CD14-positive monocyte (primary cell): Measurements from ENCODE around the gene XYLT1. TPM values are rescaled to one million over a fixed set of nuclear protein-coding genes. Genes with fewer than 3 reads are reported as not detected.

Experiments
- DNase-seq, 3 donors: peaks; one replicate each; pipeline ENCODE4 v3.0.0-alpha.2; 2011 to 2022
- H2AFZ ChIP-seq: 2 replicates; pipeline ENCODE4 v1.6.0; 2012; ENCODE audit warnings: mild to moderate bottlenecking, low read depth, low read length, inconsistent platforms; ENCODE audit not compliant: insufficient read depth, poor library complexity, severe bottlenecking
- H3K27ac ChIP-seq, 2 donors: 1 replicate in 1 of 2; 2 replicates in 1 of 2; pipeline ENCODE4 v1.5.1; 2012 to 2013; ENCODE audit warnings: low read length in 2 of 2, control low read depth in 1 of 2, inconsistent platforms in 1 of 2, low read depth in 1 of 2, mild to moderate bottlenecking in 1 of 2
- H3K27me3 ChIP-seq, 2 donors: one replicate each; pipeline versions ENCODE4 v1.6.0 to v1.6.1; 2011 to 2013; ENCODE audit warnings: low read length in 2 of 2; ENCODE audit not compliant: control insufficient read depth in 2 of 2, insufficient read depth in 2 of 2
- H3K36me3 ChIP-seq, 2 donors: replicated peaks in 1 of 2; 1 replicate in 1 of 2; 2 replicates in 1 of 2; pipeline versions ENCODE4 v1.5.1 to v1.6.1; 2012 to 2013; ENCODE audit warnings: low read length in 2 of 2, control low read depth in 1 of 2, inconsistent platforms in 1 of 2, mild to moderate bottlenecking in 1 of 2; ENCODE audit not compliant: insufficient read depth in 2 of 2, control insufficient read depth in 1 of 2
- H3K4me1 ChIP-seq, 2 donors: 1 replicate in 1 of 2; 2 replicates in 1 of 2; pipeline versions ENCODE4 v1.5.1 to v1.6.1; 2012 to 2013; ENCODE audit warnings: low read length in 2 of 2, control low read depth in 1 of 2, inconsistent platforms in 1 of 2, mild to moderate bottlenecking in 1 of 2, moderate library complexity in 1 of 2; ENCODE audit not compliant: insufficient read depth in 2 of 2, control insufficient read depth in 1 of 2
- H3K4me2 ChIP-seq: replicated peaks from 2 replicates; pipeline ENCODE3; 2012; ENCODE audit warnings: low read length, moderate library complexity, mild to moderate bottlenecking; ENCODE audit not compliant: poor library complexity, severe bottlenecking; ENCODE audit errors: extremely low read depth
- H3K4me3 ChIP-seq, 3 experiments: fragments of 200-600 bp in 1 of 3; sonication (generic) in 1 of 3; replicated peaks in 1 of 3; 1 replicate in 2 of 3; 2 replicates in 1 of 3; pipeline ENCODE4 v1.5.1; 2011 to 2013; ENCODE audit warnings: low read length in 3 of 3, mild to moderate bottlenecking in 3 of 3, control low read depth in 2 of 3, low read depth in 2 of 3, inconsistent platforms in 1 of 3, moderate library complexity in 1 of 3
- H3K79me2 ChIP-seq: 2 replicates; pipeline ENCODE4 v1.6.0; 2012; ENCODE audit warnings: mild to moderate bottlenecking, control low read depth, inconsistent platforms, low read length, moderate library complexity; ENCODE audit not compliant: insufficient read depth
- H3K9ac ChIP-seq: 2 replicates; pipeline ENCODE4 v1.6.0; 2017; ENCODE audit warnings: low read length, mild to moderate bottlenecking; ENCODE audit not compliant: insufficient read depth, poor library complexity, severe bottlenecking
- H3K9me3 ChIP-seq, 2 donors: replicated peaks in 1 of 2; 1 replicate in 1 of 2; 2 replicates in 1 of 2; pipeline versions ENCODE4 v1.5.1 to v1.6.1; 2012 to 2013; ENCODE audit warnings: low read length in 2 of 2, control low read depth in 1 of 2; ENCODE audit not compliant: control insufficient read depth in 1 of 2, insufficient read depth in 1 of 2
- H4K20me1 ChIP-seq: 2 replicates; pipeline ENCODE4 v1.6.0; 2012; ENCODE audit warnings: mild to moderate bottlenecking, low read length, control low read depth, moderate library complexity; ENCODE audit not compliant: insufficient read depth
- H3K27ac Mint-ChIP-seq, 7 donors: one replicate each; pipeline ENCODE4 v1.8.0; 2020; ENCODE audit warnings: mild to moderate bottlenecking in 7 of 7, mixed read lengths in 7 of 7, moderate library complexity in 6 of 7, inconsistent platforms in 2 of 7
- H3K27me3 Mint-ChIP-seq, 3 donors: one replicate each; pipeline ENCODE4 v1.8.0; 2021 to 2022; ENCODE audit warnings: low read depth in 3 of 3, mild to moderate bottlenecking in 3 of 3, mixed read lengths in 3 of 3, moderate library complexity in 3 of 3, inconsistent platforms in 1 of 3
- H3K36me3 Mint-ChIP-seq, 2 donors: one replicate each; pipeline ENCODE4 v1.8.0; 2020; ENCODE audit warnings: mixed read lengths in 2 of 2, inconsistent platforms in 1 of 2, mild to moderate bottlenecking in 1 of 2
- H3K4me1 Mint-ChIP-seq: one replicate; pipeline ENCODE4 v1.8.0; 2020; ENCODE audit warnings: mild to moderate bottlenecking, mixed read lengths
- H3K4me3 Mint-ChIP-seq, 2 donors: one replicate each; pipeline ENCODE4 v1.8.0; 2020; ENCODE audit warnings: mild to moderate bottlenecking in 2 of 2, mixed read lengths in 2 of 2, moderate library complexity in 1 of 2
- H3K9me3 Mint-ChIP-seq, 7 donors: one replicate each; pipeline ENCODE4 v1.8.0; 2020 to 2022; ENCODE audit warnings: mixed read lengths in 7 of 7, mild to moderate bottlenecking in 6 of 7, moderate library complexity in 6 of 7, inconsistent platforms in 2 of 7
- whole genome bisulfite sequencing: methylation state at CpG from one replicate; pipeline ENCODE4 v1.1.5; 2013; ENCODE audit warnings: missing lambda C conversion rate; ENCODE audit not compliant: insufficient coverage; 5-methylcytosine and 5-hydroxymethylcytosine counted together
- intact Hi-C, 2 donors: fragments of 100-400 bp; cut with micrococcal nuclease; formaldehyde crosslinking; loops; one replicate each; pipeline versions ENCODE4 v1.15.0 to v1.15.1; 2023
- polyA plus RNA-seq, 3 donors: library from polyadenylated mRNA; depleted of rRNA in 1 of 3; unstranded in 2 of 3; stranded (reverse) in 1 of 3; fragments of 300-500 nt in 2 of 3; fragments of >200 nt in 1 of 3; fragmentation: Illumina TruSeq in 2 of 3; gene quantifications; 1 replicate in 2 of 3; 2 replicates in 1 of 3; pipeline ENCODE4 v1.2.3, GENCODE V29; 2012 to 2021
- TF ChIP-seq, protein P1 (sequence below): fragments of 200-600 bp; IDR thresholded peaks from one replicate; pipeline ENCODE4 v1.8.0; 2022; ENCODE audit warnings: antibody characterized with exemption, mild to moderate bottlenecking

The XYLT1 gene
- polyA plus RNA-seq, 3 donors = 0.51 to 9.4 (median 1.6) TPM

- H3K27me3 ChIP-seq = no peaks in the 10 kb centered on the region
- Mint-ChIP-seq H3K36me3 (peaks cover 22 to 47% of the 10 kb centered on the region in 2 donors), H3K27ac (peak overlapping the region in 1 of 7 donors; percentile 27), H3K4me1 (peaks cover 67% of the 10 kb centered on the region), H3K9me3 (peaks cover 0 to 4% (median 0%) of the 10 kb centered on the region in 7 donors), H3K27me3 (peaks cover 0 to 5% (median 0%) of the 10 kb centered on the region in 3 donors), H3K4me3 (no peak overlapping the region)
- no peak overlapping the region for H3K9ac ChIP-seq
- no peak overlapping the region for H3K4me2 ChIP-seq
- H4K20me1 ChIP-seq = no peaks in the 10 kb centered on the region
- no peak for DNase-seq
- 86% methylated on average over 6 of the region's 10 CpGs for WGBS
- no peaks in the 10 kb centered on the region for H3K9me3 ChIP-seq
- peaks cover 54 to 65% of the 10 kb centered on the region in 2 donors for H3K4me1 ChIP-seq
- H3K27ac ChIP-seq = no peak overlapping the region
- peaks cover 4 to 21% of the 10 kb centered on the region in 2 donors for H3K36me3 ChIP-seq
- intact Hi-C loops = no loop called here
- TF ChIP-seq, protein P1, sequence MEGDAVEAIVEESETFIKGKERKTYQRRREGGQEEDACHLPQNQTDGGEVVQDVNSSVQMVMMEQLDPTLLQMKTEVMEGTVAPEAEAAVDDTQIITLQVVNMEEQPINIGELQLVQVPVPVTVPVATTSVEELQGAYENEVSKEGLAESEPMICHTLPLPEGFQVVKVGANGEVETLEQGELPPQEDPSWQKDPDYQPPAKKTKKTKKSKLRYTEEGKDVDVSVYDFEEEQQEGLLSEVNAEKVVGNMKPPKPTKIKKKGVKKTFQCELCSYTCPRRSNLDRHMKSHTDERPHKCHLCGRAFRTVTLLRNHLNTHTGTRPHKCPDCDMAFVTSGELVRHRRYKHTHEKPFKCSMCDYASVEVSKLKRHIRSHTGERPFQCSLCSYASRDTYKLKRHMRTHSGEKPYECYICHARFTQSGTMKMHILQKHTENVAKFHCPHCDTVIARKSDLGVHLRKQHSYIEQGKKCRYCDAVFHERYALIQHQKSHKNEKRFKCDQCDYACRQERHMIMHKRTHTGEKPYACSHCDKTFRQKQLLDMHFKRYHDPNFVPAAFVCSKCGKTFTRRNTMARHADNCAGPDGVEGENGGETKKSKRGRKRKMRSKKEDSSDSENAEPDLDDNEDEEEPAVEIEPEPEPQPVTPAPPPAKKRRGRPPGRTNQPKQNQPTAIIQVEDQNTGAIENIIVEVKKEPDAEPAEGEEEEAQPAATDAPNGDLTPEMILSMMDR = no peak
- no peak overlapping the region for H2AFZ ChIP-seq
- H3K4me3 ChIP-seq = no peak overlapping the region
- peaks cover 31% of the 10 kb centered on the region for H3K79me2 ChIP-seq
These were observed 116.6 kb downstream of the XYLT1 start for GRCh38 chr16:17354141-17354601.

- Histone ChIP-seq H3K9ac (no peak overlapping the region), H3K36me3 (peaks cover 4 to 21% of the 10 kb centered on the region in 2 donors), H3K4me3 (no peak overlapping the region), H2AFZ (no peak overlapping the region), H3K79me2 (peaks cover 33% of the 10 kb centered on the region), H4K20me1 (no peaks in the 10 kb centered on the region), H3K9me3 (no peaks in the 10 kb centered on the region), H3K4me1 (peaks cover 54 to 65% of the 10 kb centered on the region in 2 donors), H3K4me2 (no peak overlapping the region), H3K27me3 (no peaks in the 10 kb centered on the region), H3K27ac (no peak overlapping the region)
- H3K36me3 Mint-ChIP-seq = peaks cover 27 to 52% of the 10 kb centered on the region in 2 donors
- H3K4me1 Mint-ChIP-seq = peaks cover 66% of the 10 kb centered on the region
- H3K4me3 Mint-ChIP-seq = no peak overlapping the region
- H3K9me3 Mint-ChIP-seq = peaks cover 0 to 4% (median 2%) of the 10 kb centered on the region in 7 donors
- TF ChIP-seq, protein P1 = no peak
- no peak overlapping the region for H3K27ac Mint-ChIP-seq
- no CpG with 5 or more reads among the region's 3 CpGs for WGBS
- intact Hi-C loops = no loop called here
- DNase-seq = no peak
- H3K27me3 Mint-ChIP-seq = peaks cover 0 to 4% (median 0%) of the 10 kb centered on the region in 3 donors
These were observed 117.2 kb downstream of the XYLT1 start for GRCh38 chr16:17353561-17353960.
